GM12878 (cell line): ENCODE results near the gene PPBP.

ENCODE experiments used
- BACH1 ChIP-seq: fragments of 450-650 bp; IDR thresholded peaks from 2 replicates; pipeline ENCODE4 v1.6.1; 2017; ENCODE audit warnings: mild to moderate bottlenecking, borderline replicate concordance
- CHD1 ChIP-seq: IDR thresholded peaks from 2 replicates; pipeline ENCODE4 v1.6.1; 2012; ENCODE audit warnings: low read depth, low read length, improper control_type of control experiment
- EGR1 ChIP-seq, 2 experiments: IDR thresholded peaks; 1 replicate in 1 of 2; 2 replicates in 1 of 2; pipeline ENCODE4 v1.6.1; 2011 to 2012; ENCODE audit warnings: low read depth in 2 of 2, low read length in 2 of 2, borderline replicate concordance in 1 of 2, mild to moderate bottlenecking in 1 of 2, moderate library complexity in 1 of 2
- KAT2A ChIP-seq: conservative IDR thresholded peaks from 2 replicates; pipeline ENCODE4 v1.6.1; 2011; ENCODE audit warnings: low read depth, low read length; ENCODE audit not compliant: control insufficient read depth
- MXI1 ChIP-seq: fragments of 150-350 bp; IDR thresholded peaks from 2 replicates; pipeline ENCODE4 v1.6.1; 2011; ENCODE audit warnings: low read depth, mild to moderate bottlenecking, inconsistent platforms, low read length, improper control_type of control experiment
- PRDM15 ChIP-seq: fragments of 450-650 bp; formaldehyde crosslinking; IDR thresholded peaks from 2 replicates; pipeline ENCODE4 v1.4.0; 2020; ENCODE audit warnings: mild to moderate bottlenecking, moderate library complexity
- RAD21 ChIP-seq: IDR thresholded peaks from 2 replicates; pipeline ENCODE4 v1.6.1; 2011; ENCODE audit warnings: mild to moderate bottlenecking, low read depth, low read length, moderate library complexity; ENCODE audit not compliant: insufficient read depth
- RFX5 ChIP-seq: IDR thresholded peaks from 2 replicates; pipeline ENCODE4 v1.6.1; 2011; ENCODE audit warnings: low read depth, low read length, improper control_type of control experiment
- SRF ChIP-seq, 2 experiments: IDR thresholded peaks; 2 replicates each; pipeline ENCODE4 v1.6.1; 2011; ENCODE audit warnings: low read depth in 2 of 2, low read length in 2 of 2, mild to moderate bottlenecking in 1 of 2, moderate library complexity in 1 of 2
- TARDBP ChIP-seq: IDR thresholded peaks from 2 replicates; pipeline ENCODE4 v1.6.1; 2016; ENCODE audit warnings: borderline replicate concordance
- USF1 ChIP-seq: IDR thresholded peaks from 2 replicates; pipeline ENCODE4 v1.6.1; 2011; ENCODE audit warnings: borderline replicate concordance, low read depth, mild to moderate bottlenecking, moderate library complexity, mixed read lengths, low read length; ENCODE audit not compliant: insufficient read depth; ENCODE audit errors: extremely low read length
- ZNF687 ChIP-seq: fragments of 450-650 bp; IDR thresholded peaks from 2 replicates; pipeline ENCODE4 v1.6.1; 2017; ENCODE audit warnings: mild to moderate bottlenecking, moderate library complexity
- TF ChIP-seq, protein P1 (sequence below), 3 experiments: IDR thresholded peaks in 2 of 3; conservative IDR thresholded peaks in 1 of 3; 2 replicates each; pipeline ENCODE4 v1.5.1; 2011; ENCODE audit warnings: low read depth in 3 of 3, low read length in 3 of 3, mild to moderate bottlenecking in 3 of 3, control low read depth in 2 of 3, moderate library complexity in 2 of 3, inconsistent platforms in 1 of 3, mixed read lengths in 1 of 3; ENCODE audit not compliant: control insufficient read depth in 2 of 3, insufficient read depth in 1 of 3; ENCODE audit errors: extremely low read depth in 1 of 3
- TF ChIP-seq, protein P2 (sequence below): IDR thresholded peaks from 2 replicates; pipeline ENCODE4 v1.6.1; 2012; ENCODE audit warnings: mild to moderate bottlenecking, low read depth, low read length

DNA sequence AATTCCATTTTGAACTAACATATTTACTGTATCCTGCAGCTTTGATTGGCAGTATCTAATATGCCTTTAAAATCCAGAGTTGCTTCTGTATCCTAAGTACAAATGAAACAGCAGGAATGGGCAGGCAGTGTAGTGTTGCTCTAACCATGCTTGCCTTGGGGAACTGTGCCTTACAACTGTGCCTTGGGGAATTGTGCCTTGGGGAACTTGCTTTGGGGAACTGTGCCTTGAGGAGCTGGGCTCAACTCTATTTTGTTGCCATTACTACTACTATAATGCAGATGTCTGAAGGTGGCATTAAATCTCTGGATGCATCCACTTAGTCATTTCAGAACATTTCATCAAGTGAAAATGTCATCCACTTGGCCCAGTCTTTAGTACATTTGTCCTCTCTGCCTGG lies 43.6 kb upstream of the PPBP start:
- TF ChIP-seq TARDBP (no peak), BACH1 (no peak), SRF (IDR thresholded peaks at IDR 0.05; ENCODE audit: low read depth in 2 of 2, low read length in 2 of 2) (no peak), ZNF687 (no peak), CHD1 (no peak), KAT2A (no peak), RAD21 (no peak), PRDM15 (CRISPR knock-in tag) (no peak), RFX5 (no peak), EGR1 (IDR thresholded peaks at IDR 0.05; ENCODE audit: borderline replicate concordance in 1 of 2, low read depth in 2 of 2, low read length in 2 of 2) (no peak), MXI1 (no peak), USF1 (no peak)
- TF ChIP-seq, protein P1, sequence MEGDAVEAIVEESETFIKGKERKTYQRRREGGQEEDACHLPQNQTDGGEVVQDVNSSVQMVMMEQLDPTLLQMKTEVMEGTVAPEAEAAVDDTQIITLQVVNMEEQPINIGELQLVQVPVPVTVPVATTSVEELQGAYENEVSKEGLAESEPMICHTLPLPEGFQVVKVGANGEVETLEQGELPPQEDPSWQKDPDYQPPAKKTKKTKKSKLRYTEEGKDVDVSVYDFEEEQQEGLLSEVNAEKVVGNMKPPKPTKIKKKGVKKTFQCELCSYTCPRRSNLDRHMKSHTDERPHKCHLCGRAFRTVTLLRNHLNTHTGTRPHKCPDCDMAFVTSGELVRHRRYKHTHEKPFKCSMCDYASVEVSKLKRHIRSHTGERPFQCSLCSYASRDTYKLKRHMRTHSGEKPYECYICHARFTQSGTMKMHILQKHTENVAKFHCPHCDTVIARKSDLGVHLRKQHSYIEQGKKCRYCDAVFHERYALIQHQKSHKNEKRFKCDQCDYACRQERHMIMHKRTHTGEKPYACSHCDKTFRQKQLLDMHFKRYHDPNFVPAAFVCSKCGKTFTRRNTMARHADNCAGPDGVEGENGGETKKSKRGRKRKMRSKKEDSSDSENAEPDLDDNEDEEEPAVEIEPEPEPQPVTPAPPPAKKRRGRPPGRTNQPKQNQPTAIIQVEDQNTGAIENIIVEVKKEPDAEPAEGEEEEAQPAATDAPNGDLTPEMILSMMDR (IDR thresholded peaks at IDR 0.05 in 2 of 3, conservative IDR thresholded peaks at IDR 0.05 in 1 of 3; ENCODE audit: control insufficient read depth in 2 of 3, extremely low read depth in 1 of 3, insufficient read depth in 1 of 3, low read depth in 3 of 3, low read length in 3 of 3), result no peak
- TF ChIP-seq, protein P2, sequence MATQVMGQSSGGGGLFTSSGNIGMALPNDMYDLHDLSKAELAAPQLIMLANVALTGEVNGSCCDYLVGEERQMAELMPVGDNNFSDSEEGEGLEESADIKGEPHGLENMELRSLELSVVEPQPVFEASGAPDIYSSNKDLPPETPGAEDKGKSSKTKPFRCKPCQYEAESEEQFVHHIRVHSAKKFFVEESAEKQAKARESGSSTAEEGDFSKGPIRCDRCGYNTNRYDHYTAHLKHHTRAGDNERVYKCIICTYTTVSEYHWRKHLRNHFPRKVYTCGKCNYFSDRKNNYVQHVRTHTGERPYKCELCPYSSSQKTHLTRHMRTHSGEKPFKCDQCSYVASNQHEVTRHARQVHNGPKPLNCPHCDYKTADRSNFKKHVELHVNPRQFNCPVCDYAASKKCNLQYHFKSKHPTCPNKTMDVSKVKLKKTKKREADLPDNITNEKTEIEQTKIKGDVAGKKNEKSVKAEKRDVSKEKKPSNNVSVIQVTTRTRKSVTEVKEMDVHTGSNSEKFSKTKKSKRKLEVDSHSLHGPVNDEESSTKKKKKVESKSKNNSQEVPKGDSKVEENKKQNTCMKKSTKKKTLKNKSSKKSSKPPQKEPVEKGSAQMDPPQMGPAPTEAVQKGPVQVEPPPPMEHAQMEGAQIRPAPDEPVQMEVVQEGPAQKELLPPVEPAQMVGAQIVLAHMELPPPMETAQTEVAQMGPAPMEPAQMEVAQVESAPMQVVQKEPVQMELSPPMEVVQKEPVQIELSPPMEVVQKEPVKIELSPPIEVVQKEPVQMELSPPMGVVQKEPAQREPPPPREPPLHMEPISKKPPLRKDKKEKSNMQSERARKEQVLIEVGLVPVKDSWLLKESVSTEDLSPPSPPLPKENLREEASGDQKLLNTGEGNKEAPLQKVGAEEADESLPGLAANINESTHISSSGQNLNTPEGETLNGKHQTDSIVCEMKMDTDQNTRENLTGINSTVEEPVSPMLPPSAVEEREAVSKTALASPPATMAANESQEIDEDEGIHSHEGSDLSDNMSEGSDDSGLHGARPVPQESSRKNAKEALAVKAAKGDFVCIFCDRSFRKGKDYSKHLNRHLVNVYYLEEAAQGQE, result no peak
